ENCODE data around the gene CA10. TPM values are rescaled to one million over a fixed set of nuclear protein-coding genes. Genes with fewer than 3 reads are reported as not detected.

Gene CA10
- total and polyA plus RNA-seq, 2 experiments from 2014 or later, result not detected

GRCh38 chr17:51672065-51672464, 486.4 kb downstream of the CA10 start:
- Histone ChIP-seq H4K20me1 (ENCODE audit: insufficient read depth) (no peaks in the 10 kb centered on the region), H3K79me2 (ENCODE audit: insufficient read depth) (no peaks in the 10 kb centered on the region), H3K4me3 (no peak overlapping the region), H3K27ac (no peak overlapping the region), H3K27me3 (replicated peaks; ENCODE audit: insufficient read depth) (no peaks in the 10 kb centered on the region), H3K4me1 (ENCODE audit: insufficient read depth) (no peaks in the 10 kb centered on the region), H3F3A (ENCODE audit: insufficient read depth) (no peaks in the 10 kb centered on the region), H3K9me3 (ENCODE audit: low read depth) (no peaks in the 10 kb centered on the region), H3K9me2 (ENCODE audit: insufficient read depth) (no peaks in the 10 kb centered on the region), H2AFZ (no peak overlapping the region), H3K4me2 (ENCODE audit: unreplicated experiment) (no peak overlapping the region), H3K36me3 (ENCODE audit: low read depth) (no peaks in the 10 kb centered on the region), H3K9ac (no peak overlapping the region)
- in situ Hi-C loops (cut with MboI), result no loop called here
- DNase-seq, result no peak
- 12 to 16% methylated on average over 4 of the region's 4 CpGs for WGBS, 2 experiments (ENCODE audit: low coverage in 1 of 2, low lambda C conversion rate in 2 of 2, missing lambda C conversion rate in 2 of 2)
- TF ChIP-seq EZH2 (IDR thresholded peaks at IDR 0.05; ENCODE audit: insufficient read depth, poor library complexity, severe bottlenecking) (no peak), EZH2phosphoT487 (IDR thresholded peaks at IDR 0.05; ENCODE audit: insufficient read depth, low read depth) (no peak)

- H3K9ac ChIP-seq, result no peak overlapping the region
- WGBS, 2 experiments (ENCODE audit: low coverage in 1 of 2, low lambda C conversion rate in 2 of 2, missing lambda C conversion rate in 2 of 2), result 38 to 56% methylated on average over 3 of the region's 3 CpGs
- H3K36me3 ChIP-seq (ENCODE audit: low read depth), result no peaks in the 10 kb centered on the region
- no peak overlapping the region for H3K4me3 ChIP-seq
- no peaks in the 10 kb centered on the region for H4K20me1 ChIP-seq (ENCODE audit: insufficient read depth)
- H3F3A ChIP-seq (ENCODE audit: insufficient read depth), result no peaks in the 10 kb centered on the region
- in situ Hi-C loops (cut with MboI), result no loop called here
- no peaks in the 10 kb centered on the region for H3K4me1 ChIP-seq (ENCODE audit: insufficient read depth)
- no peaks in the 10 kb centered on the region for H3K9me3 ChIP-seq (ENCODE audit: low read depth)
- TF ChIP-seq EZH2 (IDR thresholded peaks at IDR 0.05; ENCODE audit: insufficient read depth, poor library complexity, severe bottlenecking) (no peak), EZH2phosphoT487 (IDR thresholded peaks at IDR 0.05; ENCODE audit: insufficient read depth, low read depth) (no peak)
- no peaks in the 10 kb centered on the region for H3K9me2 ChIP-seq (ENCODE audit: insufficient read depth)
- H3K27ac ChIP-seq, result no peak overlapping the region
- no peak overlapping the region for H2AFZ ChIP-seq
- no peak overlapping the region for H3K4me2 ChIP-seq (ENCODE audit: unreplicated experiment)
- DNase-seq, result no peak
- H3K79me2 ChIP-seq (ENCODE audit: insufficient read depth), result no peaks in the 10 kb centered on the region
- H3K27me3 ChIP-seq (replicated peaks; ENCODE audit: insufficient read depth), result no peaks in the 10 kb centered on the region
Measured at GRCh38 chr17:51670899-51671298, 487.6 kb downstream of the CA10 start.

GRCh38 chr17:51668963-51669246, 489.6 kb downstream of the CA10 start:
- H3K27me3 ChIP-seq (replicated peaks; ENCODE audit: insufficient read depth), result no peaks in the 10 kb centered on the region
- no peaks in the 10 kb centered on the region for H3F3A ChIP-seq (ENCODE audit: insufficient read depth)
- 75 to 76% methylated on average over 11 of the region's 11 CpGs for WGBS, 2 experiments (ENCODE audit: low coverage in 1 of 2, low lambda C conversion rate in 2 of 2, missing lambda C conversion rate in 2 of 2)
- H3K9ac ChIP-seq, result no peak overlapping the region
- no peaks in the 10 kb centered on the region for H4K20me1 ChIP-seq (ENCODE audit: insufficient read depth)
- no peaks in the 10 kb centered on the region for H3K4me1 ChIP-seq (ENCODE audit: insufficient read depth)
- H3K27ac ChIP-seq, result no peak overlapping the region
- no peak overlapping the region for H3K4me3 ChIP-seq
- H3K79me2 ChIP-seq (ENCODE audit: insufficient read depth), result no peaks in the 10 kb centered on the region
- H3K36me3 ChIP-seq (ENCODE audit: low read depth), result no peaks in the 10 kb centered on the region
- no peak for DNase-seq
- TF ChIP-seq EZH2 (IDR thresholded peaks at IDR 0.05; ENCODE audit: insufficient read depth, poor library complexity, severe bottlenecking), result no peak
- no peaks in the 10 kb centered on the region for H3K9me3 ChIP-seq (ENCODE audit: low read depth)
- no peak overlapping the region for H2AFZ ChIP-seq
- in situ Hi-C loops (cut with MboI), result no loop called here
- no peak overlapping the region for H3K4me2 ChIP-seq (ENCODE audit: unreplicated experiment)
- H3K9me2 ChIP-seq (ENCODE audit: insufficient read depth), result no peaks in the 10 kb centered on the region

GRCh38 chr17:51668155-51668962, 490.2 kb downstream of the CA10 start:
- Histone ChIP-seq H3K4me1 (ENCODE audit: insufficient read depth) (no peaks in the 10 kb centered on the region), H3K4me3 (no peak overlapping the region), H3F3A (ENCODE audit: insufficient read depth) (no peaks in the 10 kb centered on the region), H3K27ac (no peak overlapping the region), H3K9me3 (ENCODE audit: low read depth) (no peaks in the 10 kb centered on the region), H3K9me2 (ENCODE audit: insufficient read depth) (no peaks in the 10 kb centered on the region), H3K36me3 (ENCODE audit: low read depth) (no peaks in the 10 kb centered on the region), H3K27me3 (replicated peaks; ENCODE audit: insufficient read depth) (no peaks in the 10 kb centered on the region), H3K9ac (no peak overlapping the region), H4K20me1 (ENCODE audit: insufficient read depth) (no peaks in the 10 kb centered on the region), H3K79me2 (ENCODE audit: insufficient read depth) (no peaks in the 10 kb centered on the region), H2AFZ (no peak overlapping the region), H3K4me2 (ENCODE audit: unreplicated experiment) (no peak overlapping the region)
- TF ChIP-seq EZH2 (IDR thresholded peaks at IDR 0.05; ENCODE audit: insufficient read depth, poor library complexity, severe bottlenecking) (no peak), EZH2phosphoT487 (IDR thresholded peaks at IDR 0.05; ENCODE audit: insufficient read depth, low read depth) (no peak)
- in situ Hi-C loops (cut with MboI), result no loop called here
- no peak for DNase-seq
- WGBS, 2 experiments (ENCODE audit: low coverage in 1 of 2, low lambda C conversion rate in 2 of 2, missing lambda C conversion rate in 2 of 2), result 38 to 43% methylated on average over 14 to 21 of the region's 21 CpGs

- Histone ChIP-seq H3K36me3 (ENCODE audit: low read depth) (no peaks in the 10 kb centered on the region), H3K4me2 (ENCODE audit: unreplicated experiment) (no peak overlapping the region), H3K9ac (no peak overlapping the region), H3K4me1 (ENCODE audit: insufficient read depth) (no peaks in the 10 kb centered on the region), H3K27me3 (replicated peaks; ENCODE audit: insufficient read depth) (no peaks in the 10 kb centered on the region), H3K27ac (no peak overlapping the region), H3F3A (ENCODE audit: insufficient read depth) (no peaks in the 10 kb centered on the region), H3K9me2 (ENCODE audit: insufficient read depth) (no peaks in the 10 kb centered on the region), H2AFZ (no peak overlapping the region), H4K20me1 (ENCODE audit: insufficient read depth) (no peaks in the 10 kb centered on the region), H3K4me3 (no peak overlapping the region), H3K9me3 (ENCODE audit: low read depth) (no peaks in the 10 kb centered on the region), H3K79me2 (ENCODE audit: insufficient read depth) (no peaks in the 10 kb centered on the region)
- WGBS, 2 experiments (ENCODE audit: low coverage in 1 of 2, low lambda C conversion rate in 2 of 2, missing lambda C conversion rate in 2 of 2), result 3% methylated on average over 2 of the region's 2 CpGs
- TF ChIP-seq EZH2phosphoT487 (IDR thresholded peaks at IDR 0.05; ENCODE audit: insufficient read depth, low read depth) (no peak), EZH2 (IDR thresholded peaks at IDR 0.05; ENCODE audit: insufficient read depth, poor library complexity, severe bottlenecking) (no peak)
- in situ Hi-C loops (cut with MboI), result no loop called here
- DNase-seq, result no peak
Measured at GRCh38 chr17:51667706-51668083, 490.8 kb downstream of the CA10 start.
